ENCODE measurements around the gene RNPS1. TPM values are rescaled to one million over a fixed set of nuclear protein-coding genes. Genes with fewer than 3 reads are reported as not detected.

The RNPS1 gene
- total RNA-seq, 1 donor, result 81.1 TPM

DNA sequence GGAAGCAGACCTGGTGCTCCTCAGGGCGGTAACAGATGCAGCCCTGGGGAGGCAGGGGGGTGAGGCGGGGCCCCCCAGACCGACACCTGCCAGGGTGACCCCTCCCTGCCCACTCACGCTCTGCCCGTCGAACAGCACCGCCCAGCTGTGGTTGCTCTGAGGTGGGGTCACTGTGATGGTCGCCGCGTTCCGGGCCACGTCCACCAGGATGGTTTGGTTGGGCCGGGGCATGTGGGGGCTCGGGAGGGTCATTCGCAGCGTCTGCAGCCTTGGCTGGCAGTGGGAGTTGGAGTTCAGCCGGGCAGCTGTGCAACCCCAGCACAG is 58.0 kb downstream of the RNPS1 start:
- Histone ChIP-seq H3K4me3 (ENCODE audit: insufficient read depth, low read length) (no peak overlapping the region), H2AFZ (ENCODE audit: low read length) (no peak overlapping the region), H4K20me1 (ENCODE audit: insufficient read depth, low read length) (no peaks in the 10 kb centered on the region), H3K9me3 (ENCODE audit: low read depth, low read length) (no peaks in the 10 kb centered on the region), H3K27me3 (ENCODE audit: insufficient read depth, low read length) (no peaks in the 10 kb centered on the region), H3K36me3 (ENCODE audit: insufficient read depth, low read length) (peaks cover 20% of the 10 kb centered on the region), H3K4me1 (ENCODE audit: insufficient read depth, low read length) (peaks cover 23% of the 10 kb centered on the region), H3K27ac (ENCODE audit: low read depth, low read length) (no peak overlapping the region), H3K4me2 (ENCODE audit: insufficient read depth, low read length) (no peak overlapping the region), H3K79me2 (ENCODE audit: insufficient read depth, low read length) (peaks cover 51% of the 10 kb centered on the region)
- no peak for DNase-seq (ENCODE audit: insufficient read length, low spot score, missing footprints)
- TF ChIP-seq, protein P1, sequence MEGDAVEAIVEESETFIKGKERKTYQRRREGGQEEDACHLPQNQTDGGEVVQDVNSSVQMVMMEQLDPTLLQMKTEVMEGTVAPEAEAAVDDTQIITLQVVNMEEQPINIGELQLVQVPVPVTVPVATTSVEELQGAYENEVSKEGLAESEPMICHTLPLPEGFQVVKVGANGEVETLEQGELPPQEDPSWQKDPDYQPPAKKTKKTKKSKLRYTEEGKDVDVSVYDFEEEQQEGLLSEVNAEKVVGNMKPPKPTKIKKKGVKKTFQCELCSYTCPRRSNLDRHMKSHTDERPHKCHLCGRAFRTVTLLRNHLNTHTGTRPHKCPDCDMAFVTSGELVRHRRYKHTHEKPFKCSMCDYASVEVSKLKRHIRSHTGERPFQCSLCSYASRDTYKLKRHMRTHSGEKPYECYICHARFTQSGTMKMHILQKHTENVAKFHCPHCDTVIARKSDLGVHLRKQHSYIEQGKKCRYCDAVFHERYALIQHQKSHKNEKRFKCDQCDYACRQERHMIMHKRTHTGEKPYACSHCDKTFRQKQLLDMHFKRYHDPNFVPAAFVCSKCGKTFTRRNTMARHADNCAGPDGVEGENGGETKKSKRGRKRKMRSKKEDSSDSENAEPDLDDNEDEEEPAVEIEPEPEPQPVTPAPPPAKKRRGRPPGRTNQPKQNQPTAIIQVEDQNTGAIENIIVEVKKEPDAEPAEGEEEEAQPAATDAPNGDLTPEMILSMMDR (IDR thresholded peaks at IDR 0.05; ENCODE audit: extremely low read depth, low read depth, low read length), result no peak

DNA sequence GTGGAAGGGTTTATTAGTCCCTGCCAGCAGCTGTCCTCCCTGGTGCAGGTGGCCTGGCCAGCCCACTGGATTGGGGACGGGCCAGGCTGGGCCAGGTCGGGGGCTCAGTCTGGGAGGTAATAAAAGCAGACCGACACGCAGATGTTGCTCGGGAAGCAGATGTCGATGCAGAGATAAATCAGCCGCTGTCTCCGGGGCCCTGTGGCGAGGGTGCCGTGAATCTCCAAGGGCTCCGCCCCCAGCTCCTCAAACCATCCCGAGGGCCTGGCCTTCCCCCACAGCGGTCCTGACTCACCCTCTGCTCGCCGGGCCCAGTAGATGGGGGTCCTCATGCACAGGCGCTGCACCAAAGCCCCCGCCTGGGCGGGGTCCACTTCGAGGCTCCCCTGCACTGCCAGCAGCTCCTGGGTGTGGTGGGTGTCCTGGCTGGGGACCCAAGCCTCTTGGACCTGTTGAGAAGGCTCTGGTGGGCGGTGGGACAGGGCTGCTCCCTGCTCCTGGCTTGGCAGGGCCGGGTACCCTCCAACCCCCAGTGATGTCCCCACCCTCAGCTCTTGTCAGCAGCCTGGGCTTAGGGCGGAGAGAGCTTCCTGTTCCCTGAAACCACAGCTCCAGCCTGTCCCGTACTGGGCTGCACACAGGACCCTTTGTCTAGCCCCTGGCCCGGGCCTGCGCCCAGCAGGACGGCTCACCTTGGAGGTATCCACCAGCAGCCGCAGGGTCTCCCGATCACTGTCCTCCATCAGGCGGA is 58.5 kb downstream of the RNPS1 start:
- TF ChIP-seq, protein P1 (IDR thresholded peaks at IDR 0.05; ENCODE audit: extremely low read depth, low read depth, low read length), result no peak
- no peak overlapping the region for H3K27ac ChIP-seq (ENCODE audit: low read depth, low read length)
- H2AFZ ChIP-seq (ENCODE audit: low read length), result no peak overlapping the region
- no peaks in the 10 kb centered on the region for H4K20me1 ChIP-seq (ENCODE audit: insufficient read depth, low read length)
- peaks cover 28% of the 10 kb centered on the region for H3K4me1 ChIP-seq (ENCODE audit: insufficient read depth, low read length)
- H3K9me3 ChIP-seq (ENCODE audit: low read depth, low read length), result no peaks in the 10 kb centered on the region
- H3K4me3 ChIP-seq (ENCODE audit: insufficient read depth, low read length), result no peak overlapping the region
- H3K36me3 ChIP-seq (ENCODE audit: insufficient read depth, low read length), result peaks cover 20% of the 10 kb centered on the region
- H3K4me2 ChIP-seq (ENCODE audit: insufficient read depth, low read length), result no peak overlapping the region
- DNase-seq (ENCODE audit: insufficient read length, low spot score, missing footprints), result no peak
- H3K27me3 ChIP-seq (ENCODE audit: insufficient read depth, low read length), result no peaks in the 10 kb centered on the region
- peaks cover 51% of the 10 kb centered on the region for H3K79me2 ChIP-seq (ENCODE audit: insufficient read depth, low read length)

DNA sequence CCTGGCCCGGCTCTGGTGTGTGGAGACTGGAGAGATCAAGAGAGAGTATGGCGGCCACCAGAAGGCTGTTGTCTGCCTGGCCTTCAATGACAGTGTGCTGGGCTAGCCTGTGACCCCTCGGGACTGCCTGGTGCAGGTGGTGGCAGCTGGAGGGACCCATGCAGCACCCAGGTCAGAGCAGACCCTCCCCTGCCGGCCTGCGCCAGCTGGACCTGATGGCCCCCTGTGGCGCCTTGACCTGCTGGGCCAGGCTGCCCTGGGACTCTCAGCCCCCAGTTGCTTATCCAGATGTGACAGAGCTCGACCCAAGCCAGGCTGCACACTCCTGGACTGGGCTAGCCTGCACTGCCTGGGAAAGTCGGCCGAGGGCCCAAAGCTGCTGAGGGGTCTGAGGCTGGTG is 59.2 kb downstream of the RNPS1 start:
- Histone ChIP-seq H4K20me1 (ENCODE audit: insufficient read depth, low read length) (no peaks in the 10 kb centered on the region), H3K4me1 (ENCODE audit: insufficient read depth, low read length) (peaks cover 28% of the 10 kb centered on the region), H3K4me3 (ENCODE audit: insufficient read depth, low read length) (no peak overlapping the region), H2AFZ (ENCODE audit: low read length) (no peak overlapping the region), H3K27ac (ENCODE audit: low read depth, low read length) (no peak overlapping the region), H3K36me3 (ENCODE audit: insufficient read depth, low read length) (peaks cover 20% of the 10 kb centered on the region), H3K79me2 (ENCODE audit: insufficient read depth, low read length) (peaks cover 46% of the 10 kb centered on the region), H3K27me3 (ENCODE audit: insufficient read depth, low read length) (no peaks in the 10 kb centered on the region), H3K9me3 (ENCODE audit: low read depth, low read length) (no peaks in the 10 kb centered on the region), H3K4me2 (ENCODE audit: insufficient read depth, low read length) (no peak overlapping the region)
- TF ChIP-seq, protein P1 (IDR thresholded peaks at IDR 0.05; ENCODE audit: extremely low read depth, low read depth, low read length), result no peak
- DNase-seq (ENCODE audit: insufficient read length, low spot score, missing footprints), result no peak

DNA sequence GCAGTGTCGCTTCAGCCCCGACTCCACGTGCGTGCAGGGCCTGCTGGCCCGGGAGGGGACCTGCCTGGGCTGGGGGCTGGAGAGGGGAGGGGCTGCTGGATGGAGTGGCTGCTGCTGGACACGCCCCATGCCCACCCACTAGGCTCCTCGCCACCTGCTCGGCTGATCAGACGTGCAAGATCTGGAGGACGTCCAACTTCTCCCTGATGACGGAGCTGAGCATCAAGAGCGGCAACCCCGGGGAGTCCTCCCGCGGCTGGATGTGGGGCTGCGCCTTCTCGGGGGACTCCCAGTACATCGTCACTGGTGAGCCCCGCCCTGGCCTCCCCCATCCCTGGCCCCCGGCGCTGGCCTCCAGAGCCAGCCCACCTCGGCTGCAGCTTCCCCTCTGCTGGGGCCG is 59.6 kb downstream of the RNPS1 start:
- peaks cover 41% of the 10 kb centered on the region for H3K79me2 ChIP-seq (ENCODE audit: insufficient read depth, low read length)
- H3K27me3 ChIP-seq (ENCODE audit: insufficient read depth, low read length), result no peaks in the 10 kb centered on the region
- no peak overlapping the region for H3K27ac ChIP-seq (ENCODE audit: low read depth, low read length)
- no peaks in the 10 kb centered on the region for H4K20me1 ChIP-seq (ENCODE audit: insufficient read depth, low read length)
- no peak overlapping the region for H3K4me2 ChIP-seq (ENCODE audit: insufficient read depth, low read length)
- peaks cover 20% of the 10 kb centered on the region for H3K36me3 ChIP-seq (ENCODE audit: insufficient read depth, low read length)
- TF ChIP-seq, protein P1 (IDR thresholded peaks at IDR 0.05; ENCODE audit: extremely low read depth, low read depth, low read length), result no peak
- no peaks in the 10 kb centered on the region for H3K9me3 ChIP-seq (ENCODE audit: low read depth, low read length)
- no peak overlapping the region for H2AFZ ChIP-seq (ENCODE audit: low read length)
- H3K4me1 ChIP-seq (ENCODE audit: insufficient read depth, low read length), result peaks cover 23% of the 10 kb centered on the region
- no peak for DNase-seq (ENCODE audit: insufficient read length, low spot score, missing footprints)
- no peak overlapping the region for H3K4me3 ChIP-seq (ENCODE audit: insufficient read depth, low read length)

Measured in osteoblast (primary cell).